Neuron (in vitro differentiated cells): ENCODE results near the gene CFAP68.
"Not testable (repeated sequence)": the region's sequence is repeated elsewhere in the genome, so short reads cannot be mapped to it uniquely, and the experiment has no call there.

Source experiments
- H2AFZ ChIP-seq: one replicate; pipeline ENCODE4 v1.6.1; 2013; ENCODE audit warnings: low read depth, mild to moderate bottlenecking, inconsistent platforms, low read length, moderate library complexity
- H3K27me3 ChIP-seq: one replicate; pipeline ENCODE4 v1.6.1; 2013; ENCODE audit warnings: low read length; ENCODE audit not compliant: insufficient read depth
- H3K36me3 ChIP-seq: one replicate; pipeline ENCODE4 v1.6.1; 2013; ENCODE audit warnings: low read length; ENCODE audit not compliant: insufficient read depth
- H3K4me1 ChIP-seq: one replicate; pipeline ENCODE4 v1.6.1; 2013; ENCODE audit warnings: low read length; ENCODE audit not compliant: insufficient read depth
- H3K4me3 ChIP-seq: 2 replicates; pipeline ENCODE4 v1.5.1; 2013; ENCODE audit warnings: mild to moderate bottlenecking, low read length, moderate library complexity
- H3K9me3 ChIP-seq: one replicate; pipeline ENCODE4 v1.6.1; 2013; ENCODE audit warnings: low read length

CFAP68 gene

DNA sequence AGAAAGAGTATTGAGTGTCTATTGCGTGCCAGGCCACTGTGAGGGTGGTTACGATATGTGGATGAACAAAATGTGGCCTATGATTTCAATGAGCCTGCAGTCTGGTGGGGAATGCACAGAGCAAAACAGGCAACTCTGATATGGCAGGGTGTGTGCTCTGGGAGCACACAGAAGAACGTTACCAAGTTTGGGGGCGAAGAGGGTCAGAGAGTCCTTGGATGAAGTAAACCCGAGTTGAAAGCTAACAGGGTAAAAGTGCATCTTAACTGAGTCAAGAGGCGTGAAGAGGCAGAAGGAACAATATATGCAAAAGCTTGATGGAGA is 258 bp downstream of the CFAP68 start:
- H3K9me3 ChIP-seq: no peaks in the 10 kb centered on the region
- H3K4me1 ChIP-seq: peaks cover 12% of the 10 kb centered on the region
- H3K4me3 ChIP-seq: peak overlapping the region; percentile 74
- no peaks in the 10 kb centered on the region for H3K27me3 ChIP-seq
- H3K36me3 ChIP-seq: peaks cover 9% of the 10 kb centered on the region
- H2AFZ ChIP-seq: peak overlapping the region; percentile 95

DNA sequence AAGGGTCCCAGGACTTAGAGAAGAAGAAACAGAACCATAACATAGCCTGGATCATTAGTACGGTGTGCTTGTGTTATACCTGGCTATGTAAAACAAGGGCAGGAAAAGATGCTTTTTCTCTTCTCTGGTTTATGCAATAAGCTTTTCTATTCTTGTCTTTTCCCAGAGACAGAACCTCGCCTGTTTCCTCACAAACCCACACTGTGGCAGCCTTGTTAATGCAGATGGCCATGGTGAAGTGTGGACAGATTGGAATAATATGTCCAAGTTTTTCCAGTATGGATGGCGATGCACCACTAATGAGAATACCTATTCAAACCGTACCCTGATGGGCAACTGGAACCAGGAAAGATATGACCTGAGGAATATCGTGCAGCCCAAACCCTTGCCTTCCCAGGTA is 2.9 kb downstream of the CFAP68 start:
- peaks cover 12% of the 10 kb centered on the region for H3K4me1 ChIP-seq
- H3K9me3 ChIP-seq: no peaks in the 10 kb centered on the region
- H3K36me3 ChIP-seq: peaks cover 9% of the 10 kb centered on the region
- no peaks in the 10 kb centered on the region for H3K27me3 ChIP-seq
- H2AFZ ChIP-seq: no peak overlapping the region
- H3K4me3 ChIP-seq: no peak overlapping the region

DNA sequence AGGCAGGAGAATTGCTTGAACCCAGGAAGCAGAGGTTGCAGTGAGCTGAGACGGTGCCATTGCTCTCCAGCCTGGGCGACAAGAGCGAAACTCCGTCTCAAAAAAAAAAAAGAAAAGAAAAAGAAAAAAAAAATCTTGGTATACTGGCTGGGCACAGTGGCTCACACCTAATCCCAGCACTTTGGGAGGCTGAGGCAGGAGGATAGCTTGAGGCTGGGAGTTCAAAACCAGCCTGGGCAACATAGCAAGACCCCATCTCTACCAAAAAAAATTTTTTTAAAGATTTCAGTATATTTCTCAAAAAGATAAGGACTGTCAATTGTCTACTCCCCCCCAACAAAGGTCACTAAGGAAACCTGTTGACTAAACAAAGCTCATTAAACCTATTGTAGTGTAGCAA is 5.7 kb downstream of the CFAP68 start:
- H3K9me3 ChIP-seq, H2AFZ ChIP-seq, H3K4me1 ChIP-seq, H3K36me3 ChIP-seq, H3K4me3 ChIP-seq, H3K27me3 ChIP-seq: not testable (repeated sequence)

DNA sequence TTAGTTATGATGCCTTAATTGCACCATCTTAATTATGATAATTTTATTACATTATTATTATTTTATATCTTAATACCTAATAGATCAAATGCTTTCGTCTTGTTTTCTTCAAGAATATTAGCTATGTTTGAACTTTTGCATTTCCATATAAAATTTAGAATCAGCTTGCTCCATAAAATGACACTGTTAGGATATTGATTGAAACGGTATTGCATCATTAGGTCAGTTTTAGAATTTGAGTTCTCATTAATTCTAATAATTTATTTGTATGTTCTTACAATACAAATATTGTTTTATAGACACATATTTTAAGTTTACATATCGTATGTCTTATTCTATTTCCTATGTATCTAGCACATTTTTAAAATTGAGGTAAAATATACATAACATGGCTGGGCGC is 6.7 kb downstream of the CFAP68 start:
- H3K36me3 ChIP-seq: peaks cover 9% of the 10 kb centered on the region
- no peak overlapping the region for H3K4me3 ChIP-seq
- no peaks in the 10 kb centered on the region for H3K9me3 ChIP-seq
- no peaks in the 10 kb centered on the region for H3K4me1 ChIP-seq
- no peaks in the 10 kb centered on the region for H3K27me3 ChIP-seq
- no peak overlapping the region for H2AFZ ChIP-seq

DNA sequence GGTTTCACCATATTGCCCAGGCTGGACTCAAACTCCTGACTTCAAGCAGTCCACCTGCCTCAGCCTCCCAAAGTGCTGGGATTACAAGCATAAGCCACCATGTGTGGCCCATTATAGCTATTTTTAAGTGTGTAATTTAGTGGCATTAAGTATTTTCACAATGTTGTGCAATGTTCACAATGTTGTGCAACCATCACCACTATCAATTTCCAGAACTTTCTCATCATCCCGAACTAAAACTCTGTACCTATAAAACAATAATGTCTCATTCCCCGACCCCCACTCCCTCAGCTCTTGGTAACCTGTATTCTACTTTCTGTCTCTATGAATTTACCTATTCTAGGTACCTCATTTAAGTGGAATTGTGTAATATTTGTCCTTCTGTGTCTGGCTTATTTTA is 7.5 kb downstream of the CFAP68 start:
- Histone ChIP-seq H3K36me3 (peaks cover 9% of the 10 kb centered on the region), H3K4me3 (no peak overlapping the region), H3K4me1 (no peaks in the 10 kb centered on the region), H3K9me3 (no peaks in the 10 kb centered on the region), H2AFZ (no peak overlapping the region), H3K27me3 (no peaks in the 10 kb centered on the region)

DNA sequence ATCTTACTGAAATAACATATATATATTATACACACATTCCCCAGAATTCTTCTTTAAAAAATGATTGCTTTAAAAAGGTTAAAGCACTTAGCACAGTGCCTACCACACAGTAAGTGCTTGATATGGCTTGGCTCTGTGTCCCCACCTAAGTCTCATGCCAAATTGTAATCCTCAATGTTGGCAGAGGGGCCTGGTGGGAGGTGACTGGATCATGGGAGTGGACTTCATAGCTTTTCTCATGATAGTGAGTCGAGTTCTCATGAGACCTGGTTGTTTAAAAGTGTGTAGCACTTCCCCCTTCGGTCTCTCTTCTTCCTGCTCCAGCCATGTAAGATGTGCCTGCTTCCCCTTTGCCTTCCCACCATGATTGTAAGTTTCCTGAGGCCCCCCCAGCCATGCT is 26.1 kb downstream of the CFAP68 start:
- Histone ChIP-seq H2AFZ (no peak overlapping the region), H3K4me1 (no peaks in the 10 kb centered on the region), H3K36me3 (no peaks in the 10 kb centered on the region), H3K4me3 (no peak overlapping the region), H3K9me3 (no peaks in the 10 kb centered on the region), H3K27me3 (no peaks in the 10 kb centered on the region)

DNA sequence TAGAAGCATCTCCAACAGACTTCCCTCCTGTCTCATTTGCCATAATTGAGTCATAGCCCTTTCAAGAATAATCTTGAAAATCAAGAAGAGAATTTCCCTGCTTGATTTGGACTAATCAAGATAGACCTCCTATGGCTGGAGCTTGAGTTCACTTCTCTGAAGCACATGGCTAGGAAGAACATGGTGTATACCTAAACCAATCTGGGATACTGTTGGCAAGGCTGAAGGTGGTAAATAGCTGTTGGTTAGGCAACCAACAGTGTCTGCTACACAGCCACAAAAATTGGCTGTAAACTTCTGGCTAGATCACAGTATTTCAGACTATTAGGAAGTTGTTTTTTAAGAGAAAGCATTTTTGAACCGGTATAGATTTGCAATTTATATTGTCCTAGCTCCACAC is 27.3 kb downstream of the CFAP68 start:
- Histone ChIP-seq H3K9me3 (no peaks in the 10 kb centered on the region), H2AFZ (no peak overlapping the region), H3K36me3 (no peaks in the 10 kb centered on the region), H3K4me3 (no peak overlapping the region), H3K4me1 (peaks cover 2% of the 10 kb centered on the region), H3K27me3 (no peaks in the 10 kb centered on the region)

DNA sequence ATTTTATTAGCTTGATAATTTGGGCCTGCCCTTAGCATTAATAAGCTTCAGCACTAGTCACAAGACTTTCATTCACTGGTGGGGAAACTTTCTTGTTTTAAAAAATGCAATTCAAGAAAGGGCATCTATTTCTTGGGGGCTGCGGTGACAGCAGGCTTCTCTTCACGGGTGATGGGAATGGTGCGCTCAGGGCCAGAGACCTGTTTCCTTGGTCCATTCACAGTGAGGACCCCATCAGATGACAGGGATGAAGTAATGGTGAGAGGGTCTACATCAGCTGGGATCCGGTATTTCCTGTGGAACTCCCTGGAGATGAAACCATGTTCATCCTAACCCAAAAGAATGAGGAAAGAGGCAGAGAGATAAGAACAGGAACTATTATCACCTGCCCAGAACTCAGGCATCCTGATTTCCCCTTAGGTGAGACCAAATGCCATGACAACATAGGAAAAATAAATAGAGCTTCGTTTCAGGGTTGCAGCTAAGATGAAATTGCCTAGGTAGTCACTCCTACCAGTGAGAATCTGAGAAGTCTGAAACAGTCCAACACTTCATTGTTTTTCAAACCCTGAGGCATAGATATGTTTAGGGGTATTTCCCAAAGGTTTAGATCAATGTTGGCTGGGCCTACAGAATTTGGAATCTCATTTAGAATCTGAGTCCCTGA is 29.4 kb downstream of the CFAP68 start:
- H3K4me3 ChIP-seq: no peak overlapping the region
- H2AFZ ChIP-seq: no peak overlapping the region
- H3K4me1 ChIP-seq: peaks cover 9% of the 10 kb centered on the region

DNA sequence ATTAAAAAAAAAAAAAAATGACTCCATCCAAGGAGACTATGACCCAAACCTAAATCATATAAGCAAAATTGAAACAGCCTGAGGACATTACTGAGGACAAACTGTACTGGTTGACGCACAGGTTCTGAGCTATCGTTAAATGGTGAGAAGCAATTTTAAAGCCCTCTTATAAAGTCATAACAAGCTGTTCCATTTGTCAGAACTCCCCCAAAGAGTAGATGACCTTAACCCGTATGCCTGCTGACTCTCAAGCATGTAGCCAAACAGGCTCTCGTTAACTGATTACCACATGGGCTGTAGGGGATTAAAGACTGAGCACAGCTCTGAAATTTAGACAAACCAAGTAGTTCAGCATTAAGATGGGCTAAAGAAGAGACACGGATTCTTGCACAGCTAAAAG is 30.0 kb downstream of the CFAP68 start:
- H3K36me3 ChIP-seq: no peaks in the 10 kb centered on the region
- H3K4me1 ChIP-seq: peaks cover 9% of the 10 kb centered on the region
- H3K27me3 ChIP-seq: no peaks in the 10 kb centered on the region
- no peak overlapping the region for H2AFZ ChIP-seq
- no peak overlapping the region for H3K4me3 ChIP-seq
- no peaks in the 10 kb centered on the region for H3K9me3 ChIP-seq

More for the DNA sequence above, 29.4 kb downstream of the CFAP68 start:
- no peaks in the 10 kb centered on the region for H3K9me3 ChIP-seq
- no peaks in the 10 kb centered on the region for H3K36me3 ChIP-seq
- H3K27me3 ChIP-seq: no peaks in the 10 kb centered on the region

DNA sequence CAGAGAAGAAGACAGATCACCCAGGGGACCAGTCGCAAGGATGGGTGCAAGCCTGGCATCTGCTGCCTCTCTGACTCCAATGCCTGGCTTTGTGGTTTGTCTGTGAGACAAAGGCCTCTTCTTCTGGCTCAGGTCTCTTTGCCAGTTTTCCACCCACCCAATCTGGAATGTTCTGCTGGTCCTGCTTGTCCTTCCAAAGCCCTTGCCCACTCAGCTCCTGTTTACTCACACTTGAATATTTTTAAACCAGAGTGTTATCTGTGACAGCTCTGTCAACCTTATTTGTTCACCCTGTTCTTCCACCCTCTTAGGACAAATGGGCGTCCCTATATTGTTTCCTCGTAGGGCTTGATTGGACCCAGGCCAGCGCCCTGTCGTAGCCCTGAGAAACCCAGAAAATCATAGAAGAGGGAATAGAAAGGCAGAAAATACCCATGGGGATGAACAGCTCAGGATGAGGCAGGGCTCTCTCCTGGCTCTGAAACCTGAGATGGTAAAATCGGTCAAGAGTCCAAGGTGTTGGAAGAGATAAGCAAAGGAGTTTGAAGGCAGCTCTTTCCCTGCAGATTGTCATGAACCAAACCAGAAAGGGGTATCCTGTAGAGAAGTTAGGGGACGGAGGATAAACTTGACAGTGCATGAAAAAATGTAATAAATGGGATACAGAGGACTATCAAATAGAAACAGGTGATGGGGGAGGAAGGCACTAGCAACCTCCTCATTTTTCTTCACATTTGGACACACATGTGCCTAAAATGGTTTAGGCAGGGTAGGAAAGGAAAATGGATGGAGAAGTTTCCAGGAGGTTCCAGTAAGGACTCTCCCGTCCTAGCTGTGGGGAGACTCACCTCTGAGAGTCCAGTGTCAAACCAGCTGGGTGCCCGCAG is 31.6 kb downstream of the CFAP68 start:
- Histone ChIP-seq H3K9me3 (no peaks in the 10 kb centered on the region), H2AFZ (no peak overlapping the region), H3K4me3 (no peak overlapping the region), H3K36me3 (no peaks in the 10 kb centered on the region), H3K4me1 (peaks cover 9% of the 10 kb centered on the region), H3K27me3 (no peaks in the 10 kb centered on the region)

DNA sequence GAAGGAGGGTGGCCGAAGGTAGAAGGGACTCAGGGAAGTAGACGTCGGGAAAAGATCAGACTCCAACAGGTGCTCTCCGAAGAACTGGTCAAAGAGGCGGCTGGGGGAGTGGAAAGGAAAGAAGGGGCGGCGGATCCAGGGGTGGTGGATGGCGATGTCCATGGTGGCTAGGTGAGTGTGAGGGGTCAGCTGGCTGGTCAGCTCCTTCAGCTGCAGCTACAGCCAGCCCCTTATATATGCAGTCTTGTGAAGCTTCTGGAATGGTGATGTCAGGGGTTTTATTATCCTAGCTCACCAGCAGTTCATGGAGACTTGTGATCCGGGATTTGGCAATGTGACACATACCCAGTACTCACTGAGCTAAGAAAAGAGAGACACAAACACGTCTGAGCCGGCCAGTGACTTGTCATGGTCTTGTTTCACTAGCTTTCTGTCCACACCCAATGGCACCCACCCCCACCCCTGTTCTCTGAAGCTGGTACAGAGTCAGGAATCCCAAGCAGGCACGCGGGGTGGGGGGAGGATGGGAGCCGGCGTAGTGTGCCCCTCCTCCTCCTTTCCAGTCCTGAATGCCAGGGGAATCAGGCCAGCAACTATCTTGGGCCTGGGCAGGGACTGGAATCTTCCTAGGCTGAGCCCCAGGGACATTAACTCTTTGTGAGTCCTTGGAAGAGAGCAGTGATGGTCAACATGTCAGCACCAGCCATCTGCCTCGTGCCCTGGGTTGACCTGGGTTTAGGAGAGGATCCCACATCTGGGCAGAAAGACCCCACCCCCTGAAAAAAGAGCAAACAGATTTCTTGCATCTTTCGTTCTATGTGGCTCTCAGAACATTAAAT is 32.4 kb downstream of the CFAP68 start, which contains the start of gene CRYAB:
CRYAB (minus strand) TSS at position 208 of the 839 bp plus-strand sequence; CDS start at position 162, 46 bp downstream.
- Histone ChIP-seq H3K9me3 (no peaks in the 10 kb centered on the region), H3K27me3 (no peaks in the 10 kb centered on the region), H2AFZ (no peak within 1 kb of the TSS), H3K36me3 (no peaks in the 10 kb centered on the region), H3K4me3 (no peak within 1 kb of the TSS), H3K4me1 (peaks cover 9% of the 10 kb centered on the region)

DNA sequence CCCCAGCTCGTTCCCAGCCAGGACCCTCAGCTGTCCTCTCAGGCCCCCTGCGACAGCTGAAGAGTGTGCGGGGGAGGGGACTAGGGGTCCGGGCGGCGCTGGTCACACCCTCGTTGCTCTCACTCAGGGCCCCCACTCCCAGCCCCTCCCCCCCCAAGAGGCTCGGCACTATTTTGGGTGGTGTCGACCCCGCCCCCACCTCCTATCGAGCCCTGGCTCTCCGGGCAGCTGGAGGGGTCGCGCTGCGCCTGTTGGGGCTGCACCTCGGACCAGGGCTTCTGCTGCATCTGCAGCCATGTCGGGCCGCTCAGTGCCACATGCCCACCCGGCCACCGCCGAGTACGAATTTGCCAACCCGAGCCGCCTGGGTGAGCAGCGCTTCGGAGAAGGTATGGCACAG is 33.2 kb downstream of the CFAP68 start, which contains the start of gene HSPB2:
HSPB2 (plus strand) TSS at position 200 of the 400 bp plus-strand sequence; CDS start at position 296, 96 bp downstream.
- H3K9me3 ChIP-seq: no peaks in the 10 kb centered on the region
- H3K36me3 ChIP-seq: no peaks in the 10 kb centered on the region
- no peak within 1 kb of the TSS for H3K4me3 ChIP-seq
- H2AFZ ChIP-seq: no peak within 1 kb of the TSS
- H3K4me1 ChIP-seq: peaks cover 9% of the 10 kb centered on the region
- no peaks in the 10 kb centered on the region for H3K27me3 ChIP-seq
